Stomach (tissue), 9 donors: ENCODE measurements around the gene RHBDD2. TPM values are rescaled to one million over a fixed set of nuclear protein-coding genes. Genes with fewer than 3 reads are reported as not detected.
"Not testable (repeated sequence)": the region's sequence is repeated elsewhere in the genome, so short reads cannot be mapped to it uniquely, and the experiment has no call there.

ENCODE experiments used
- DNase-seq, 2 donors: peaks; one replicate each; pipeline versions ENCODE4 v3.0.0 to v3.0.0-alpha.2; 2013 to 2019
- H3K27ac ChIP-seq, 5 donors: fragments of 200-600 bp in 4 of 5; sonication (generic) in 4 of 5; one replicate each; pipeline ENCODE4 v1.5.1; 2013 to 2019; ENCODE audit warnings: mild to moderate bottlenecking in 1 of 5, moderate library complexity in 1 of 5
- H3K27me3 ChIP-seq, 3 donors: fragments of 200-600 bp; sonication (generic); one replicate each; pipeline ENCODE4 v1.5.1; 2017 to 2019; ENCODE audit warnings: mixed run types in 1 of 3
- H3K36me3 ChIP-seq, 4 donors: fragments of 200-600 bp; sonication (generic); 1 replicate in 3 of 4; 2 replicates in 1 of 4; pipeline ENCODE4 v1.5.1; 2016 to 2019
- H3K4me1 ChIP-seq, 4 donors: fragments of 200-600 bp; sonication (generic); one replicate each; pipeline ENCODE4 v1.5.1; 2016 to 2019
- H3K4me3 ChIP-seq, 4 donors: fragments of 200-600 bp; sonication (generic) in 3 of 4; one replicate each; pipeline ENCODE4 v1.5.1; 2016 to 2019; ENCODE audit warnings: mild to moderate bottlenecking in 1 of 4
- H3K9me3 ChIP-seq, 4 donors: fragments of 200-600 bp; sonication (generic); one replicate each; pipeline ENCODE4 v1.5.1; 2016 to 2019
- EP300 ChIP-seq: sonication (generic); formaldehyde crosslinking; IDR thresholded peaks from one replicate; pipeline ENCODE4 v1.6.1; 2017; ENCODE audit warnings: antibody characterized with exemption
- POLR2A ChIP-seq, 4 donors: fragments of 450-650 bp; IDR thresholded peaks; one replicate each; pipeline ENCODE4 v1.6.1; 2016; ENCODE audit warnings: antibody characterized with exemption in 4 of 4, control low read depth in 2 of 4, mild to moderate bottlenecking in 1 of 4, moderate library complexity in 1 of 4
- POLR2AphosphoS5 ChIP-seq, 3 donors: sonication (generic); formaldehyde crosslinking; IDR thresholded peaks; one replicate each; pipeline ENCODE4 v1.6.1; 2016; ENCODE audit warnings: antibody characterized with exemption in 3 of 3
- WGBS, 5 donors: extraction: QIAGEN DNeasy Blood & Tissue Kit in 3 of 5; methylation state at CpG; one replicate each; pipeline versions ENCODE4 v1.1.5 to v1.1.7; 2013 to 2018; 5-methylcytosine and 5-hydroxymethylcytosine counted together
- intact Hi-C: fragments of 100-400 bp; cut with DNase I; formaldehyde crosslinking; loops from one replicate; pipeline ENCODE4 v1.15.1; 2023; ENCODE audit warnings: low total_unique reads
- polyA plus RNA-seq, 3 donors: library from polyadenylated mRNA; stranded (reverse); fragments of 200-250 nt; gene quantifications; one replicate each; pipeline ENCODE4 v1.2.3, GENCODE V29; 2013
- total RNA-seq, 5 donors: library from RNA; depleted of rRNA; stranded (reverse); fragments of >200 nt; gene quantifications; one replicate each; pipeline versions ENCODE4 v1.1.0 to v1.2.3, GENCODE V29; 2014 to 2016
- TF ChIP-seq, protein P1 (sequence below), 7 experiments: fragments of 450-650 bp in 4 of 7; fragments of 200-600 bp in 3 of 7; sonication (generic) in 3 of 7; IDR thresholded peaks; one replicate each; pipeline ENCODE4 v1.5.1; 2016 to 2019; ENCODE audit warnings: antibody characterized with exemption in 7 of 7, control low read depth in 2 of 7, mild to moderate bottlenecking in 1 of 7
- donor health status: healthy with polysubstance abuse.
- donor health status: Bipolar disorder and iron deficiency.
- donor health status: healthy.

RHBDD2 gene
- total and polyA plus RNA-seq, 8 donors = 15.8 to 95.9 (median 45.5) TPM

DNA sequence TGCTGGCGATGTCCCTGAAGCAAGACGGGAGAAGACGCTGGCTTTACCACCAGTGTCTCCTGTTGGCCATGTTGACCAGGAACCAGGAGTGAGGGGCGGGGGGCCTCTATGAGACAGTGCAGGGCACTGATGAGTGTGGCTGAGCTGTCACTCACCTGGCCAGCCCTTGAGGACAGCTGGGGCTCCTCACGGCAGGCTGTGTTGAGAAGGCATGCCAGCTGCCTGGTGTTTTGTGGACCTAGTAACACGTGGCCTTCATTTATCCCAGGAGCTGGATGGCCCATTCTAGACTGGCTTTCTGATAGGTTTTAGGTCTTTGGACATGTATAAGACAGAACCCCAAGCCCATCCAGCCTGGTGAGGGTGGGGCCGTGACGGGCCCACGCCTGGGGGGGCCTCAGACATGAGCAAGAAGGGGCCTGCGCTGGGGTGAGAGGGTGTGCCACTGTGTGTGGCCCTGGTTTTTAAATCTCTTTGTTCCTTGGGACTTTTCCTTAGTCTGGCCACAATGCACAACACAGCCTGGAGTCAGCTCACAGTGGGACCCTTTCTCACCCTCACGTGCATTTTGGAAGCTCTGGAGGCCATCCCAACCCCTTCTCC lies 10.5 kb downstream of the RHBDD2 start:
- TF ChIP-seq POLR2AphosphoS5 (IDR thresholded peaks at IDR 0.05) (no peak), POLR2A (IDR thresholded peaks at IDR 0.05) (no peak)
- TF ChIP-seq, protein P1, sequence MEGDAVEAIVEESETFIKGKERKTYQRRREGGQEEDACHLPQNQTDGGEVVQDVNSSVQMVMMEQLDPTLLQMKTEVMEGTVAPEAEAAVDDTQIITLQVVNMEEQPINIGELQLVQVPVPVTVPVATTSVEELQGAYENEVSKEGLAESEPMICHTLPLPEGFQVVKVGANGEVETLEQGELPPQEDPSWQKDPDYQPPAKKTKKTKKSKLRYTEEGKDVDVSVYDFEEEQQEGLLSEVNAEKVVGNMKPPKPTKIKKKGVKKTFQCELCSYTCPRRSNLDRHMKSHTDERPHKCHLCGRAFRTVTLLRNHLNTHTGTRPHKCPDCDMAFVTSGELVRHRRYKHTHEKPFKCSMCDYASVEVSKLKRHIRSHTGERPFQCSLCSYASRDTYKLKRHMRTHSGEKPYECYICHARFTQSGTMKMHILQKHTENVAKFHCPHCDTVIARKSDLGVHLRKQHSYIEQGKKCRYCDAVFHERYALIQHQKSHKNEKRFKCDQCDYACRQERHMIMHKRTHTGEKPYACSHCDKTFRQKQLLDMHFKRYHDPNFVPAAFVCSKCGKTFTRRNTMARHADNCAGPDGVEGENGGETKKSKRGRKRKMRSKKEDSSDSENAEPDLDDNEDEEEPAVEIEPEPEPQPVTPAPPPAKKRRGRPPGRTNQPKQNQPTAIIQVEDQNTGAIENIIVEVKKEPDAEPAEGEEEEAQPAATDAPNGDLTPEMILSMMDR (IDR thresholded peaks at IDR 0.05) = no peak
- Histone ChIP-seq H3K4me1 (peaks cover 0 to 25% (median 16%) of the 10 kb centered on the region in 4 donors), H3K27me3 (no peaks in the 10 kb centered on the region), H3K9me3 (no peaks in the 10 kb centered on the region), H3K4me3 (no peak overlapping the region), H3K36me3 (peaks cover 21 to 55% (median 47%) of the 10 kb centered on the region in 4 donors), H3K27ac (no peak overlapping the region)
- no peak for DNase-seq
- 83 to 89% (median 86%) methylated on average over 9 to 11 of the region's 11 CpGs for WGBS, 5 donors
- intact Hi-C loops = no loop called here

DNA sequence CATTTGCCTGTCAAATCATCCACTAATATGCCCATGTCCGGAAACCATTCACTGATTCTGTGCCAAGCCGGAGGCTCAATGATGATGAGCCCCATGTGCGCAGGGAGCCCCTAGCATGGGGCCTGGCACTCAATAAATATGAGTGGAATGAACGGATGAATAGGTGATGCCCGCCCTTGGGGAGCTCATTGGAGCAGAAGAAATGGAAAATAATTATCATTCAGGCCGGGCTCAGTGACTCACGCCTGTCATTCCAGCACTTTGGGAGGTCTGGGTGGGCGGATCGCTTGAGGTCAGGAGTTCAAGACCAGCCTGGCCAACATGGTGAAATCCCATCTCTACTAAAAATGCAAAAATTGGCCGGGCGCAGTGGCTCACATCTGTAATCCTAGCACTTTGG lies 11.0 kb downstream of the RHBDD2 start:
- H3K9me3 ChIP-seq = no peaks in the 10 kb centered on the region
- H3K36me3 ChIP-seq = peaks cover 17 to 50% (median 42%) of the 10 kb centered on the region in 4 donors
- H3K27me3 ChIP-seq = no peaks in the 10 kb centered on the region
- no peak for DNase-seq
- no peak overlapping the region for H3K27ac ChIP-seq
- intact Hi-C loops = no loop called here
- H3K4me1 ChIP-seq = peaks cover 0 to 23% (median 13%) of the 10 kb centered on the region in 4 donors
- WGBS, 5 donors = 74 to 89% (median 84%) methylated on average over 11 of the region's 11 CpGs
- TF ChIP-seq, protein P1 (IDR thresholded peaks at IDR 0.05) = no peak
- TF ChIP-seq EP300 (no peak), POLR2AphosphoS5 (IDR thresholded peaks at IDR 0.05) (no peak), POLR2A (IDR thresholded peaks at IDR 0.05) (no peak)
- H3K4me3 ChIP-seq = no peak overlapping the region

DNA sequence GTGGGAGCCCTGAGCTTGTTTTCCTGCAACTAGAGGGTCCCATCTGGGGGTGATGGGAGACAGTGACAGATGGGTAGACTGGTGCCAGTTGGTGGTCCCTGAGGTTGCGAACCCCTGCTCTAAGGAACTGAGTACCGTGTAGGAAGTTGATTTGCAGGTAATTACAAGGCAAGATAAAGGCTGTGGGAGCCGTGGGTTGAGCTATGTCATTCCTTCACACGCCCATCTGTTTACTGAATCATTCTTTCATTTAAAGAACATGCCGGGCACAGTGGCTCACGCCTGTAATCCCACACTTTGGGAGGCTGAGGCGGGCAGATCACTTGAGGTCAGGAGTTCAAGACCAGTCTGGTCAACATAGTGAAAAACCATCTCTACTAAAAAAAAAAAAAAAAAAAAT lies 12.4 kb downstream of the RHBDD2 start:
- H3K27ac ChIP-seq, intact Hi-C loops, H3K9me3 ChIP-seq, H3K4me3 ChIP-seq, DNase-seq, H3K27me3 ChIP-seq: not testable (repeated sequence)
- H3K4me1 ChIP-seq = peaks cover 0 to 23% (median 11%) of the 10 kb centered on the region in 4 donors
- H3K36me3 ChIP-seq = peaks cover 5 to 36% (median 28%) of the 10 kb centered on the region in 4 donors
- WGBS, 5 donors = 40 to 57% (median 52%) methylated on average over 7 of the region's 7 CpGs

DNA sequence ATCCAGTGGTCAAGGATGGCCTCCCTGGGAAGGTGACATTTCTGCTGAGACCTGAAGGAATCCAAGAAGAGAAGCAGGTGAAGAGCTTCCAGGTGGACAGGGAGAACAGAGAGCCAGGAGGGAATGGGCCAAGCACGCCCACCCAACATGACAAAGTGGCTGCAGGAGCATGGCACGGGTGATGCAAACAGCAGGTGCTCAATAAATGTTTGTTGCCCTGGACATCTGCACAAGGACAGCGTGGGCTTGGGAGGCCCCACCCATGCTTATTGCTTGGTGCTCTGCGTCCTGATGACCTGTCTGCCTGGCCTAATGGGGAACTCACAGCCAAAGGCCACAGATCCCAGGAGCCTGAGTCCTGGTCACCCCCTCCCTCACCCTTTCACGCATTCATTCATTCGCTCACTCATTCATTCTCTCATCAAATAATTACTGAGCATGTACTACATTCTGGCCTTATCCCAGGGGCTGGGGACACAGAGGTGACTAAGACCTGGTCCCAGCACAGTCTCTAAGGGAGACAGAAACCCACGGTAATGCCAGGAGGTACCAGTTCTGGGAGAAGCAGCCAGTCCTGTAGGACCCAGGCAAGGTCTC lies 13.1 kb downstream of the RHBDD2 start:
- DNase-seq = no peak
- Histone ChIP-seq H3K4me3 (no peak overlapping the region), H3K36me3 (peaks cover 2 to 29% (median 21%) of the 10 kb centered on the region in 4 donors), H3K4me1 (peaks cover 0 to 23% (median 11%) of the 10 kb centered on the region in 4 donors), H3K27ac (no peak overlapping the region), H3K27me3 (no peaks in the 10 kb centered on the region), H3K9me3 (no peaks in the 10 kb centered on the region)
- 90 to 96% (median 93%) methylated on average over 7 of the region's 7 CpGs for WGBS, 5 donors
- TF ChIP-seq POLR2A (IDR thresholded peaks at IDR 0.05) (no peak), EP300 (no peak), POLR2AphosphoS5 (IDR thresholded peaks at IDR 0.05) (no peak)
- TF ChIP-seq, protein P1 (IDR thresholded peaks at IDR 0.05) = no peak
- intact Hi-C loops = no loop called here
